Measurements from ENCODE around the gene PDE1C.

Gene PDE1C

GRCh38 chr7:31791881-31792280 is 278.3 kb downstream of the PDE1C start:
- Histone ChIP-seq H3K79me1 (ENCODE audit: low read length) (no peaks in the 10 kb centered on the region), H3K9me3 (ENCODE audit: insufficient read depth, low read depth, low read length) (no peaks in the 10 kb centered on the region), H3K23ac (ENCODE audit: low read length) (no peak overlapping the region), H2BK12ac (ENCODE audit: low read length) (no peak overlapping the region), H3K36me3 (ENCODE audit: control insufficient read depth in 1 of 2, insufficient read depth in 2 of 2, low read length in 2 of 2) (no peaks in the 10 kb centered on the region), H3K27ac (ENCODE audit: low read depth, low read length) (no peak overlapping the region), H3K4me1 (ENCODE audit: control insufficient read depth in 1 of 2, insufficient read depth in 2 of 2, low read length in 2 of 2) (no peaks in the 10 kb centered on the region), H3K18ac (ENCODE audit: low read length) (no peak overlapping the region), H4K8ac (ENCODE audit: low read depth, low read length) (no peak overlapping the region), H3K27me3 (ENCODE audit: insufficient read depth, low read length) (no peaks in the 10 kb centered on the region), H3K9ac (ENCODE audit: low read length) (no peak overlapping the region), H2BK5ac (ENCODE audit: low read depth, low read length, poor library complexity) (no peak overlapping the region), H4K91ac (ENCODE audit: low read depth, low read length) (no peak overlapping the region), H3K79me2 (ENCODE audit: control insufficient read depth, insufficient read depth, low read length, poor library complexity) (no peaks in the 10 kb centered on the region), H4K12ac (ENCODE audit: low read depth, low read length) (no peak overlapping the region), H2AK5ac (ENCODE audit: low read length) (no peak overlapping the region), H2AFZ (ENCODE audit: insufficient read depth, low read length, poor library complexity) (no peak overlapping the region), H3K4ac (ENCODE audit: low read depth, low read length) (no peak overlapping the region), H3K4me3 (ENCODE audit: low read depth, low read length) (no peak overlapping the region), H3K14ac (ENCODE audit: low read length) (no peak overlapping the region), H2BK120ac (ENCODE audit: insufficient read depth, low read length, poor library complexity) (no peak overlapping the region), H3K4me2 (ENCODE audit: low read length) (no peak overlapping the region)
- whole genome bisulfite sequencing (ENCODE audit: extremely low coverage, insufficient coverage, insufficient read length): no CpG with 5 or more reads among the region's 2 CpGs
- no peak for DNase-seq

GRCh38 chr7:31788883-31789680 is 281.1 kb downstream of the PDE1C start:
- H4K91ac ChIP-seq (ENCODE audit: low read depth, low read length): no peak overlapping the region
- H3K9me3 ChIP-seq (ENCODE audit: insufficient read depth, low read depth, low read length): no peaks in the 10 kb centered on the region
- no peak overlapping the region for H2AK5ac ChIP-seq (ENCODE audit: low read length)
- no peak overlapping the region for H2BK12ac ChIP-seq (ENCODE audit: low read length)
- no peaks in the 10 kb centered on the region for H3K79me1 ChIP-seq (ENCODE audit: low read length)
- H3K4me1 ChIP-seq (ENCODE audit: control insufficient read depth in 1 of 2, insufficient read depth in 2 of 2, low read length in 2 of 2): no peaks in the 10 kb centered on the region
- no peak overlapping the region for H3K14ac ChIP-seq (ENCODE audit: low read length)
- no peak overlapping the region for H3K23ac ChIP-seq (ENCODE audit: low read length)
- H3K36me3 ChIP-seq (ENCODE audit: control insufficient read depth in 1 of 2, insufficient read depth in 2 of 2, low read length in 2 of 2): no peaks in the 10 kb centered on the region
- no CpG with 5 or more reads among the region's 3 CpGs for WGBS (ENCODE audit: extremely low coverage, insufficient coverage, insufficient read length)
- H3K27me3 ChIP-seq (ENCODE audit: insufficient read depth, low read length): no peaks in the 10 kb centered on the region
- H2BK5ac ChIP-seq (ENCODE audit: low read depth, low read length, poor library complexity): no peak overlapping the region
- no peak overlapping the region for H2BK120ac ChIP-seq (ENCODE audit: insufficient read depth, low read length, poor library complexity)
- no peaks in the 10 kb centered on the region for H3K79me2 ChIP-seq (ENCODE audit: control insufficient read depth, insufficient read depth, low read length, poor library complexity)
- DNase-seq: no peak
- H4K12ac ChIP-seq (ENCODE audit: low read depth, low read length): no peak overlapping the region
- H3K4me3 ChIP-seq (ENCODE audit: low read depth, low read length): no peak overlapping the region
- H3K27ac ChIP-seq (ENCODE audit: low read depth, low read length): no peak overlapping the region
- H2AFZ ChIP-seq (ENCODE audit: insufficient read depth, low read length, poor library complexity): no peak overlapping the region
- H3K4ac ChIP-seq (ENCODE audit: low read depth, low read length): no peak overlapping the region
- no peak overlapping the region for H3K4me2 ChIP-seq (ENCODE audit: low read length)
- H3K18ac ChIP-seq (ENCODE audit: low read length): no peak overlapping the region
- H4K8ac ChIP-seq (ENCODE audit: low read depth, low read length): no peak overlapping the region
- no peak overlapping the region for H3K9ac ChIP-seq (ENCODE audit: low read length)

DNA sequence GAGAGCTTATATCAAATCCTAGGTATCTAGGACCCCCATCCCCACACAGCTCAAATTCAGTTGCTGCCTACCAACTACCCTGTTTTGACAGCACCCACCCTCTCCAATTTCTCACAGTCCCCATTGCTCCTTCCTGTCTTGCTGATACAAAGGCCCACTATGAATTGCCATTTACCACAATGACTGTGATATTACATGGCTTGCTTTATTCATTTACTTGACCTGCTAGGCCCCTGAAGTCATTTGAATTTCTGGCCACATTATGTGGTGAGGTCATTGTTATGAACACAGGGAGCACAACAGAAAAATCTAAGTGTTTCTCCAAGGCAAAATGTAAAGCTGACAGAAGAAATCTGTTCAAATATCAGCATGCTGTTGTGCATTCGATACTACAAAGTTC is 281.8 kb downstream of the PDE1C start:
- DNase-seq: no peak
- Histone ChIP-seq H4K8ac (ENCODE audit: low read depth, low read length) (no peak overlapping the region), H3K4me1 (ENCODE audit: control insufficient read depth in 1 of 2, insufficient read depth in 2 of 2, low read length in 2 of 2) (no peaks in the 10 kb centered on the region), H2BK120ac (ENCODE audit: insufficient read depth, low read length, poor library complexity) (no peak overlapping the region), H3K36me3 (ENCODE audit: control insufficient read depth in 1 of 2, insufficient read depth in 2 of 2, low read length in 2 of 2) (no peaks in the 10 kb centered on the region), H2AFZ (ENCODE audit: insufficient read depth, low read length, poor library complexity) (no peak overlapping the region), H4K12ac (ENCODE audit: low read depth, low read length) (no peak overlapping the region), H3K4me2 (ENCODE audit: low read length) (no peak overlapping the region), H3K27me3 (ENCODE audit: insufficient read depth, low read length) (no peaks in the 10 kb centered on the region), H3K79me1 (ENCODE audit: low read length) (no peaks in the 10 kb centered on the region), H3K4me3 (ENCODE audit: low read depth, low read length) (no peak overlapping the region), H3K79me2 (ENCODE audit: control insufficient read depth, insufficient read depth, low read length, poor library complexity) (no peaks in the 10 kb centered on the region), H4K91ac (ENCODE audit: low read depth, low read length) (no peak overlapping the region), H3K27ac (ENCODE audit: low read depth, low read length) (no peak overlapping the region), H3K9ac (ENCODE audit: low read length) (no peak overlapping the region), H3K4ac (ENCODE audit: low read depth, low read length) (no peak overlapping the region), H2BK12ac (ENCODE audit: low read length) (no peak overlapping the region), H2BK5ac (ENCODE audit: low read depth, low read length, poor library complexity) (no peak overlapping the region), H3K18ac (ENCODE audit: low read length) (no peak overlapping the region), H3K23ac (ENCODE audit: low read length) (no peak overlapping the region), H3K14ac (ENCODE audit: low read length) (no peak overlapping the region), H2AK5ac (ENCODE audit: low read length) (no peak overlapping the region), H3K9me3 (ENCODE audit: insufficient read depth, low read depth, low read length) (no peaks in the 10 kb centered on the region)
- WGBS (ENCODE audit: extremely low coverage, insufficient coverage, insufficient read length): no CpG with 5 or more reads among the region's 1 CpG

GRCh38 chr7:31786326-31786725 is 283.9 kb downstream of the PDE1C start:
- H3K4ac ChIP-seq (ENCODE audit: low read depth, low read length): no peak overlapping the region
- H3K9ac ChIP-seq (ENCODE audit: low read length): no peak overlapping the region
- no peaks in the 10 kb centered on the region for H3K27me3 ChIP-seq (ENCODE audit: insufficient read depth, low read length)
- H2BK5ac ChIP-seq (ENCODE audit: low read depth, low read length, poor library complexity): no peak overlapping the region
- H2AK5ac ChIP-seq (ENCODE audit: low read length): no peak overlapping the region
- H3K9me3 ChIP-seq (ENCODE audit: insufficient read depth, low read depth, low read length): no peaks in the 10 kb centered on the region
- no peaks in the 10 kb centered on the region for H3K36me3 ChIP-seq (ENCODE audit: control insufficient read depth in 1 of 2, insufficient read depth in 2 of 2, low read length in 2 of 2)
- H3K4me3 ChIP-seq (ENCODE audit: low read depth, low read length): no peak overlapping the region
- DNase-seq: no peak
- no peak overlapping the region for H3K27ac ChIP-seq (ENCODE audit: low read depth, low read length)
- WGBS (ENCODE audit: extremely low coverage, insufficient coverage, insufficient read length): no CpG with 5 or more reads among the region's 3 CpGs
- H3K4me2 ChIP-seq (ENCODE audit: low read length): no peak overlapping the region
- no peak overlapping the region for H4K12ac ChIP-seq (ENCODE audit: low read depth, low read length)
- H4K8ac ChIP-seq (ENCODE audit: low read depth, low read length): no peak overlapping the region
- H3K18ac ChIP-seq (ENCODE audit: low read length): no peak overlapping the region
- no peaks in the 10 kb centered on the region for H3K79me2 ChIP-seq (ENCODE audit: control insufficient read depth, insufficient read depth, low read length, poor library complexity)
- H2AFZ ChIP-seq (ENCODE audit: insufficient read depth, low read length, poor library complexity): no peak overlapping the region
- no peaks in the 10 kb centered on the region for H3K4me1 ChIP-seq (ENCODE audit: control insufficient read depth in 1 of 2, insufficient read depth in 2 of 2, low read length in 2 of 2)
- H3K14ac ChIP-seq (ENCODE audit: low read length): no peak overlapping the region
- H3K79me1 ChIP-seq (ENCODE audit: low read length): no peaks in the 10 kb centered on the region
- H2BK120ac ChIP-seq (ENCODE audit: insufficient read depth, low read length, poor library complexity): no peak overlapping the region
- H3K23ac ChIP-seq (ENCODE audit: low read length): no peak overlapping the region
- H4K91ac ChIP-seq (ENCODE audit: low read depth, low read length): no peak overlapping the region
- H2BK12ac ChIP-seq (ENCODE audit: low read length): no peak overlapping the region
